LNCAP (cell line): ENCODE results near the gene JAG1.
A peak's percentile ranks its signal among the peaks of the same experiment; 100 is the strongest.

Experiments
- TF ChIP-seq, protein P1 (sequence below): fragments of 450-650 bp; IDR thresholded peaks from 2 replicates; pipeline ENCODE4 v1.5.1; 2017; ENCODE audit warnings: mild to moderate bottlenecking

Gene JAG1

DNA sequence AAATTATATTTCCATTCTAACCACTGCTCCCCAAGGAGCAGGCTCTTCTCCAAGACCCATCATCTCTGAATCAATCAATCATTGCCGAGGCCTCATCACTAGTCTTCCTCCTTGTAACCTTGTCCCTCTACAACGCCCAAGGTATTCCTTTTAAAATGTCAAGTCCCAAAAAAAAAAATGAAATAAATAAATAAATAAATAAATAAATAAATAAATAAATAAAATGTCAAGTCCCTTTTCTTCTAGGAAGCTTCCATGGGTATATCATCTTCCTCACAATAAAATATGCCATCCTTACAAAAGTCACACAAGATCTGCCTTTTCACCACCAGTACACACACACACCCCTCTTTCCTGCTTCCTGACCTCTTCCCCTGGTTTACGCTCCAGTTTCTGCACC is 57.6 kb downstream of the JAG1 start:
- TF ChIP-seq, protein P1, sequence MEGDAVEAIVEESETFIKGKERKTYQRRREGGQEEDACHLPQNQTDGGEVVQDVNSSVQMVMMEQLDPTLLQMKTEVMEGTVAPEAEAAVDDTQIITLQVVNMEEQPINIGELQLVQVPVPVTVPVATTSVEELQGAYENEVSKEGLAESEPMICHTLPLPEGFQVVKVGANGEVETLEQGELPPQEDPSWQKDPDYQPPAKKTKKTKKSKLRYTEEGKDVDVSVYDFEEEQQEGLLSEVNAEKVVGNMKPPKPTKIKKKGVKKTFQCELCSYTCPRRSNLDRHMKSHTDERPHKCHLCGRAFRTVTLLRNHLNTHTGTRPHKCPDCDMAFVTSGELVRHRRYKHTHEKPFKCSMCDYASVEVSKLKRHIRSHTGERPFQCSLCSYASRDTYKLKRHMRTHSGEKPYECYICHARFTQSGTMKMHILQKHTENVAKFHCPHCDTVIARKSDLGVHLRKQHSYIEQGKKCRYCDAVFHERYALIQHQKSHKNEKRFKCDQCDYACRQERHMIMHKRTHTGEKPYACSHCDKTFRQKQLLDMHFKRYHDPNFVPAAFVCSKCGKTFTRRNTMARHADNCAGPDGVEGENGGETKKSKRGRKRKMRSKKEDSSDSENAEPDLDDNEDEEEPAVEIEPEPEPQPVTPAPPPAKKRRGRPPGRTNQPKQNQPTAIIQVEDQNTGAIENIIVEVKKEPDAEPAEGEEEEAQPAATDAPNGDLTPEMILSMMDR: no peak

DNA sequence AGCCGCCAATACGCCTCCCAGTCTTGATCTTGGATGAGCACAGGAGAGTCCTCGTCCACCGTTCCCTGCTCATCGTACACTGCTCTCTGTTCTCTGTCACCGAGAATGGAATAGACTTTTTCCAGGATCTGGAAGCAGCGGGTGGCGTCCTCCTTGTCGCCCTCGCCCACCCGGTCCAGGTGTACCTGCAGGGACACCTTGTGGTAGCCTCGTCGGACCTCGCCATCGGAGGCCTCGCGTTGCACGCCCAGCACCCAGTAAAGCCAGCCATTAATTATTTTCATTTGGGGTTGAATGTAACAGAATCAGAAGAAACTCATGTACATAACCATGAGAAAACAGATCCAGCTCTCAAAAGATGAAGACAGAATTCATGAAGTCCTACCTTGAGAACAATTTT is 59.9 kb downstream of the JAG1 start:
- TF ChIP-seq, protein P1: no peak

DNA sequence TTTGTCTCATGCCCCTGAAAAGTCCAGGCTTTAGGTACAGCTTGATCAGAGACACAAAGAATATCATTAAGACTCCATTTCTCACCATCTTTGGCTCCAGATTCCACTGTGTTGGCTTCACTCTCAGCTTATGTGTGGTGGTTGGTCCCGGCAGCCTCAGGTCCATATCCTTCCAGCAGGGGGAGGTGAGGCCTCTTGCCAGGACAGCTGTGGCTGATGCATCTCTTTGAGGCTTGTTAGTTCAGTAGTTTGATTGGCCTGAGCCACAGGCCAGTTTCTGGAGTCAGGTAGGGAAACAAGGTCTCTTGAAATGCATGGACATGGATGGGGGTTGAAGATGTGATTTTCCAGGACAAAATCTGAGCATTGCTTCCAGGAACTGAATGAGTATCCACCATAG is 62.4 kb downstream of the JAG1 start:
- TF ChIP-seq, protein P1: peak; percentile 30; the same call in 1 of the 2 replicates

DNA sequence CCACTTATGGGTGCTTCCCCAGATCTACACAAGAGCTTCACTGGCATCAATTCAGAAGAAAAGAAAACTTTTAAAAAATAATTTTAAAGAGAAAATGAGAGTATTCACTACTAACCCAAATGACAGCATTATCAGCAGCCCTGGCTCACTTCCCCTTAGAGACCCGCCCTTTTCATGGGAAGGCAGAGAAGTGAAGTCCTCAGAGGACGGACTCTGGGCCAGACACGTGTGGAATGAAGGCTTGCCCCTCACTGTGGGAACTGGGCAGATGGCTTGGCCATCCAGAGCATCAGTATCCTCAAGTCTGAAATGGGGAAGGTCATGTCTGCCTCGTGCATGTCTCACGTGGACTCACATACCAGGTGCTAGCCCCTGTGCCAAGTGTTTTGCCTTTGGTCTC is 63.5 kb downstream of the JAG1 start:
- TF ChIP-seq, protein P1: no peak

DNA sequence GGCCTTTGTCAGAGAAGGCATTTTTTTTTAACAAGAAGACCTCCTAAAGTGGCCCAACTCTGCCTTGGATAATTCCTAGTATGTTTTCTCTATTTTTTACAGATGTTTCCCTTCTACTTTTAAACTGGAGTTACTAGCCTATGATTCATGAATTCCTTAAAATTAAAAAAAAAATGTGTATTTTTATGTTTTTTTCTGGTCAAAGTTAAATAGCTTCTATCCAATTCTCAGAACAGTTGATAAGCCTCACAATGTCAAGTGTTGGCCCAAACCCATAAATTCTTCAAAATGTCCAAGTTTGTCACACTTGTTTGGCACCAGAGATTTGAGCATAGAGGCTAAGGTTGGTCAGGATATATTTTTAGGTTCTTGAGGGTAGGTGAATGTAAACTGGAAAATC is 64.0 kb downstream of the JAG1 start:
- TF ChIP-seq, protein P1: no peak

DNA sequence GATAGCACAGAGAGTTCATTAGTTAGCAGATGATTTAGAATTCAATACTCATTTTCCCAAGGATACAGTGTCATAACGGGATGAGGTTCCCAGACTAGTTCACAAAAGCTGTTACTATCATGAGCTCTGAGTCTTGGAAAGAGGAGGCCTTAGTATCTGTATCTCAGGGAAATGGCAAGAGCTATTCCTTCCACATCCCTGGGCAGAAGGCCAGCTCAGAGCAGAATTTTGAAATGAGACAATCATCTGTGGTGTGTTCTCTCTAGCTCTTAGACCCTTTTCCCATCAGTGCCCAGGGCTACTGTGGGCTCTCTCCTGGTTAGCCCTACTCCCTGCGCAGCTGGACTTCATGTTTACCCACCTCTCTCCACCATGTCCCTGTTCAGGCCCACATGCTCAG is 64.5 kb downstream of the JAG1 start:
- TF ChIP-seq, protein P1: no peak

DNA sequence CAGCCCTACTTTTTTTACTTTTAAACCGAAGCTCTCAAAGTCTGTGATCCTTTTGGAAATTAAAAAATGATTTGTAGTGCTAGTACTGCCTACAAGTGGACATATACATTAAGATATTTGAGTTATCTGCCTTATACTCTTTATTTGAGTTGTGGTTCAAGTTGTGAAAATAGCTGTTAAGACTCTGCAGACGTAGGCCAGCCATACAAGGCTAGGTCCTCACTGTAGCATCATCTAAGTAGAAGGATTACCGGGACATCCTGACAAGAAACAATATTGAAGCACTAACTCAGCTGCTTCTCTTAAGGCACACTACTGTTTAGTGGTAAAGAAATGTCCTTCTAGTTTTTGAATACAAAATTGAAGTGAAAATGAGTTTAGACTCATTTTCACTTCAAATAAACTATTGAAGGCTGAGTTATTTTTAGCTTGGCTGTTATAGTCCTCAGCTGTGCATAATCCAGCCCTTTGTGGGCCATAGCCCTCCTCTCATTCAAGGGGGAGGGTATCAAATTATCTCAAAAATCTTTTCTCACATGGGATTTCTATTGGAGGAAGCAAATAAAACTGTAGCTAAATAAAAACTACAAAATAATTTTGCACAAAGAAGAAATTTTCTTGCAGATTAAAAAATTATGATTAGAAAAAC is 68.1 kb downstream of the JAG1 start:
- TF ChIP-seq, protein P1: no peak
